Epithelial cell of esophagus (primary cell): ENCODE measurements around the gene PDE7B.
A peak's percentile ranks its signal among the peaks of the same experiment; 100 is the strongest.

Experiments
- DNase-seq: peaks from one replicate; pipeline ENCODE4 v3.0.0; 2010; ENCODE audit warnings: low read depth
- H3K4me3 ChIP-seq: 2 replicates; pipeline ENCODE4 v1.5.1; 2011; ENCODE audit warnings: mild to moderate bottlenecking, low read length, control low read depth
- TF ChIP-seq, protein P1 (sequence below): IDR thresholded peaks from 2 replicates; pipeline ENCODE4 v1.5.1; 2011; ENCODE audit warnings: low read depth, mild to moderate bottlenecking, low read length, control low read depth, inconsistent platforms; ENCODE audit not compliant: insufficient read depth; ENCODE audit errors: missing control alignments

The PDE7B gene

DNA sequence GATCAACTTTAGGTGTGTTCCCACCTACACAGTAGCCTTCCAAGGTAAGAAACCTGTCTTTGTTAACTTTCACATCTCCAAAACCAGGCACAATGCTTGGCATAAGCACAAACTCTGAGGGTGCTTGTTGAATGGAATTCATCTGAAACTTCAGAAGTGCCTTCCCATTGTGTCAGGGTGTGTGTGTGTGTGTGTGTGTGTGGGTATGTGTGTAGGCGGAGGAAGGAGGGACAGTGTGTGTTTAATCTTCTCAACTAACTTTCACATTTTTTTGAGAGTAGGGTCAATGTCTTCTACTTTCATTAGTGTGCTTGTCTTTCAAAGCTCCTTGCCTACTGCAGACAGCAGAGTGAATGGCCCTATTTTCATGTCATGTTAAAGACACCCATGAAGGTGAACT, 45.6 kb downstream of the PDE7B start:
- no peak for DNase-seq
- no peak overlapping the region for H3K4me3 ChIP-seq
- TF ChIP-seq, protein P1, sequence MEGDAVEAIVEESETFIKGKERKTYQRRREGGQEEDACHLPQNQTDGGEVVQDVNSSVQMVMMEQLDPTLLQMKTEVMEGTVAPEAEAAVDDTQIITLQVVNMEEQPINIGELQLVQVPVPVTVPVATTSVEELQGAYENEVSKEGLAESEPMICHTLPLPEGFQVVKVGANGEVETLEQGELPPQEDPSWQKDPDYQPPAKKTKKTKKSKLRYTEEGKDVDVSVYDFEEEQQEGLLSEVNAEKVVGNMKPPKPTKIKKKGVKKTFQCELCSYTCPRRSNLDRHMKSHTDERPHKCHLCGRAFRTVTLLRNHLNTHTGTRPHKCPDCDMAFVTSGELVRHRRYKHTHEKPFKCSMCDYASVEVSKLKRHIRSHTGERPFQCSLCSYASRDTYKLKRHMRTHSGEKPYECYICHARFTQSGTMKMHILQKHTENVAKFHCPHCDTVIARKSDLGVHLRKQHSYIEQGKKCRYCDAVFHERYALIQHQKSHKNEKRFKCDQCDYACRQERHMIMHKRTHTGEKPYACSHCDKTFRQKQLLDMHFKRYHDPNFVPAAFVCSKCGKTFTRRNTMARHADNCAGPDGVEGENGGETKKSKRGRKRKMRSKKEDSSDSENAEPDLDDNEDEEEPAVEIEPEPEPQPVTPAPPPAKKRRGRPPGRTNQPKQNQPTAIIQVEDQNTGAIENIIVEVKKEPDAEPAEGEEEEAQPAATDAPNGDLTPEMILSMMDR = no peak

- no peak for DNase-seq
- no peak overlapping the region for H3K4me3 ChIP-seq
- TF ChIP-seq, protein P1 = no peak
Measured at GRCh38 chr6:135901774-135902524, 50.4 kb downstream of the PDE7B start.

GRCh38 chr6:135902756-135903331, 51.3 kb downstream of the PDE7B start:
- no peak for DNase-seq
- TF ChIP-seq, protein P1 = no peak
- H3K4me3 ChIP-seq = no peak overlapping the region

- TF ChIP-seq, protein P1 = no peak
- no peak overlapping the region for H3K4me3 ChIP-seq
- peak; percentile 60 for DNase-seq
Measured at GRCh38 chr6:135904666-135905065, 53.2 kb downstream of the PDE7B start.

DNA sequence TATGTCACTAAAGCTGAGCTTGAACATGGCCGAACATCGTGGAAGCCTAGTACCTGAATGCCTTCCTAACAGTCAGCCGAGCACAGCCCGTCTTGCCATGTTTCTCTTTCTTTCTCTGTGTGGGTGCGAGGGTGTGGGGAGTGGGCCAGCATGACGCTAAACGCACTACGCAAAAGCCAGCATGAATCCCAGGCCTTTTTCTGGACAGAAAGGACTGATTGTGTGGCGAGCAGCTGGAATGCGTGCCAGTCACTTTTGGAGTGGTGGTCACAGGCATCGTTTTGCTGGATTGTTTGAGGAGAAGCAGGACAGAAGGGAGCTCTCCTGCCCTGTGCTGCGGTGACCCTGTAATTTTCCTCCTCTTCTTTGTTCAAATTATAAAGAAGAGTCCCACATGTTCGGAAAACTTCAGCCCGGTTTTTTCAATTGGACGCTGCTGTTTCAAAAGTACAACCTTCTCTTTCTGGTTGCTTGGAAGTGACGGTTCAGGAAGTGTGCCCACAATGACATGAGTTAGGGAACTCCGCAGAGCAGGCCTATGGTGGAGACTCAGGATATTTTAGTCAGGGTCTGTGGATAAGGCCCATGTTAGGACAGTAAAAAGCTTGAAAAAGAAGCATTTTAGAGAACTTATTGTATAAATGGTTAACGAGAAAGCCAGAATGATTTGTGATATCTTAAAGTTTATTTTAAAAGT, 54.3 kb downstream of the PDE7B start:
- no peak overlapping the region for H3K4me3 ChIP-seq
- no peak for DNase-seq
- TF ChIP-seq, protein P1 = no peak

DNA sequence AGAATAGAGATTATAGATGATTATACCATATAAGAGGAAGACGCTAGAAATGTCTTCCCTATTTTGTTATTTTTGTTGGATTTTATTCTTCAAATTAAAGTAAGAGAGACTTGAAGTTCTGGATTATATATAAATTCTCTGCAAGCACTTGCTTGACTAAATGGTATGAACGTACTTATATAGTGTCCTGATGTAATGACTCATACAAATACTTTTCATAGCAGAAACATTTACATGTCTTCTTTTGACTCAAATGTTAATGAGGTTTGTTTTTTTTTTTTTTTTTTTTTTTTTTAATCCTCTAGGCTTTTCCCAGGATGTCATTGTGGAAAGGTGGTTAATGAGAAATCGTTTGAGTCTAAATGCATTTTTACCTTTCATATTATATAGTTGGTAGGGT, 55.0 kb downstream of the PDE7B start:
- H3K4me3 ChIP-seq = no peak overlapping the region
- TF ChIP-seq, protein P1 = no peak
- DNase-seq = peak; percentile 63

DNA sequence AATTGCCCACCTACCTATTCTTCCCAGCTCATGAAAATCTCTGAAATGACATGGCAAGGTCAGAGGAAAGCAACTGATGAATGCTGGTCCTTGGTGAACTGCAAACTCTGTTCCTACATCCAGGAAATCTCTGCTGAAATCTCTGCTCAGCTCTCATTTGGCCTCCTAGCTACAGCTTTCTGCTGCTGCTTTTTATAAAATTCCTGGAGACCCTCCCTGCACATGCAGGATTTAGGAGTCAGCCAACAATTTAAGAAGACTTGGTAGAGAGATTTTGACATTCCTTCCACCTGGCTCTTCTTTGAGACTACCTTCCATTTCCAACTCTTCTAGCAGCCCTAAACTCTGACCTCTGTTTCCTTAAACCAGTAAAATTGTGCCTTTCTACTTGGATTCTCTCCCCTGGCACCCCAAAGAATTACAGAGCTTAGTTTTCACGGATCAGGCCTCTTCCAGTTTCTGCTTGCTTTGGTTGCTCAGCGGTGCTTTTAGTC, 55.5 kb downstream of the PDE7B start:
- no peak overlapping the region for H3K4me3 ChIP-seq
- no peak for DNase-seq

More for the DNA sequence above, 55.5 kb downstream of the PDE7B start:
- TF ChIP-seq, protein P1 = no peak
